Stromal cell of bone marrow (primary cell): ENCODE results near the gene UNKL.

Experiments used
- DNase-seq: peaks from one replicate; pipeline ENCODE4 v3.0.0-alpha.2; 2012; ENCODE audit warnings: low read depth

UNKL gene, protein sequence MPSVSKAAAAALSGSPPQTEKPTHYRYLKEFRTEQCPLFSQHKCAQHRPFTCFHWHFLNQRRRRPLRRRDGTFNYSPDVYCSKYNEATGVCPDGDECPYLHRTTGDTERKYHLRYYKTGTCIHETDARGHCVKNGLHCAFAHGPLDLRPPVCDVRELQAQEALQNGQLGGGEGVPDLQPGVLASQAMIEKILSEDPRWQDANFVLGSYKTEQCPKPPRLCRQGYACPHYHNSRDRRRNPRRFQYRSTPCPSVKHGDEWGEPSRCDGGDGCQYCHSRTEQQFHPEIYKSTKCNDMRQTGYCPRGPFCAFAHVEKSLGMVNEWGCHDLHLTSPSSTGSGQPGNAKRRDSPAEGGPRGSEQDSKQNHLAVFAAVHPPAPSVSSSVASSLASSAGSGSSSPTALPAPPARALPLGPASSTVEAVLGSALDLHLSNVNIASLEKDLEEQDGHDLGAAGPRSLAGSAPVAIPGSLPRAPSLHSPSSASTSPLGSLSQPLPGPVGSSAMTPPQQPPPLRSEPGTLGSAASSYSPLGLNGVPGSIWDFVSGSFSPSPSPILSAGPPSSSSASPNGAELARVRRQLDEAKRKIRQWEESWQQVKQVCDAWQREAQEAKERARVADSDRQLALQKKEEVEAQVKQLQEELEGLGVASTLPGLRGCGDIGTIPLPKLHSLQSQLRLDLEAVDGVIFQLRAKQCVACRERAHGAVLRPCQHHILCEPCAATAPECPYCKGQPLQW

GRCh38 chr16:1414532-1415260 lies at the start of gene UNKL:
Gene UNKL (minus strand): TSS chr16:1414704. CDS start chr16:1414691, 13 bp downstream.
- DNase-seq: peak; percentile 13

GRCh38 chr16:1461146-1461545 lies 46.6 kb upstream of the UNKL start:
- DNase-seq: no peak

DNA sequence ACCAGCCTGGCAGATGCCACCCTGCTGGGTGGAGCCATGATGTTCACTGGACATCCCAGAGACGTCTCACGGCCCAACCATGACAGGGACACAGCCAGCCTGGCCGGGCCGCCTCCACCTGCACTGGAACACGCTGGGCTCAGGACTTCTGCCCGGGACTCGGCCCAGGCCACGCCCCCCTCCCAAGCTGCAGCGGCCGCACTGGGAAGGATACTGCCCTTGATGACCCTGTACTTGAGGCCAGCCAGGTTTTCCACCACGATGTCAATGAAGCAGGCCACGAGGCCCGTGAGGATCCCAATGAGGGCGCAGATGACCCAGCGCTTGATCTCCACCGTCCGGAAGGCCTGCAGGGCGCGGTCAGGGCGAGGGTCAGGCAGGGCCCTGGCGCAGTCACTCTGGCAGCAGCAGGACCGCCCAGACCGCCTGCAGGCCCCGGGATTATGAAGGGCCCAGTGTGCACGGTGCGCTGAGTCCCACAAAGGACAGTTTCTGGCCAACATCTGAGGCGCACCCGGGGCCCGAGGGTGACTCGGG lies 46.2 kb upstream of the UNKL start:
- DNase-seq: no peak

- DNase-seq: no peak
These were observed 45.5 kb upstream of the UNKL start for GRCh38 chr16:1459967-1460366.

DNA sequence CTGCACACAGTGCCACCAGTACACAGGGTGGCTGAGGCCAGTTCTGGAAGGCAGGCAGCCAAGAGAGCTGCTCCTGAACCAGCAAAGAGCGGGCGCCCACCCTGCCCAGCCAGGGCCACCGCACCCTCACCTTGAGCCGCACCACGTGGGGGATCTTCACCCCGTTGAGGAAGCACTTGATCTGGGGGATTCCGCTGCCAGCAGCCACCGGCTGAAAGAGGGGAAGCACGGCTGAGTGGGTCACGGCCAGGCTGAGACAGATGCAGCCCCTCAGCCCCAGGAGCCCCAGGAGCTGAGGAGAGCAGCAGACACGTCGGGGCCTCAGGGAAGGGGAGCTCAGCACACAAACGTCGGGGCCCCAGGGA lies 44.5 kb upstream of the UNKL start:
- DNase-seq: no peak

- DNase-seq: no peak
These were observed 44.0 kb upstream of the UNKL start for GRCh38 chr16:1458336-1458976.

- DNase-seq: no peak
These were observed 43.2 kb upstream of the UNKL start for GRCh38 chr16:1457489-1458245.

DNA sequence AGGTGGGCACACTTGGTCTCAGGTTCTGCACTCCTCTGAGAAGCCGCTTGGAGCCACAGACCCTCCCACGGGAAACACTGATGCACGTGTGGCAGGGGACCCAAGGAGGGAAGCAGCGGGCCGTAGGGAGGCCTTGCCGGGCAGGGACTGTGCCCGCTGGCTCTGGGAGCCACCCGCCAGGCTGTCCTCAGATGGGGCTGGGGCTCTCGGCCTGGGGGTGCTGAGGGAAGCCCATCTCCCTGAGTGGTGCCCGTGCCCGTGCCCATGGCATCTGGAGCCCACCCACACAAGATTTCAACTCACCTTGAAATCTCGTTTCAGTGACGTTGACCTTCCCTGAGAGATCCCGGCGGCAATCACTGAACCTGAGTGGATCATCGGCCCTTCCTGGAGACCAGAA lies 42.4 kb upstream of the UNKL start:
- DNase-seq: no peak

GRCh38 chr16:1455190-1456171 lies 41.0 kb upstream of the UNKL start:
- DNase-seq: no peak

DNA sequence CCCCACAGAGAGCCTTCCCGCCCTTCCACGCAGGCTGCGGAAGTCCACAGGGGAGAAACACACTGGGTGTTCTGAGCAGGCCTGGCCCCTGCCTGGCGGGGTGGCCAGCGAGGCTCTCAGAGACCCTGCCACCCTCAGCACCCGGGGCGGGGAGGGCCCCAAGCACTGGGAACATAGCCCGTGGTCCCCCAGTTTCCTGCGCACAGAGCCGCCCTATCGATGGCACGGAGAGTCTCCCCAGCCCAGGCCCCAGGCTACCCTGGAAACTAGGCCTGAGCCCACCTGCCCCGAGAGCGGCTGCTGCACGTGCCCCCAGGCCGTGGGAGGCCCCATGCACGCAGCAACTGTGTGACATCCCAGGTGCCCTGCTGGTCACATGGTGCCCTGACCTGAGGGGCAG lies 40.1 kb upstream of the UNKL start:
- no peak for DNase-seq

DNA sequence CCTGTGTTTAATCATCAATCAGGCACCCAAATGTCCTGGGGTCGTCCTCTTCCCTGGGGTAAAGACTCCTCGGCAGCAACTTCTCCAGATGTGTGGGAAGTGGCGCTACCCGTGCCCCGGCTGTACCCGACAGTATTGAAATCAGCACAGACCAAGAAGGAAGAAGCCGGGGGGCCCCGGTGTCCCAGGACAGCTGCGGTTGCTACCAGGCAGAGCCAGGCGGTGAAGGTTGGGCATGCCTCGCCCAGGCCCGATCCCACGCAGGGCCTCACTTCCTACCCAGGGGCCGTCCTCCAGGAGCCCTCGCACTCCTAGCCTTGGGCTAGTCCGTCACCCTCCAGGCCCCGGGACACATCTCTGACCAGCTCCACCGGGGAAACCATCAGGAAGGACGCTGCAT lies 38.8 kb upstream of the UNKL start:
- DNase-seq: no peak

GRCh38 chr16:1452530-1452929 lies 38.0 kb upstream of the UNKL start:
- no peak for DNase-seq

- DNase-seq: no peak
These were observed 37.3 kb upstream of the UNKL start for GRCh38 chr16:1451702-1452392.

GRCh38 chr16:1450841-1451240 lies 36.3 kb upstream of the UNKL start:
- no peak for DNase-seq

DNA sequence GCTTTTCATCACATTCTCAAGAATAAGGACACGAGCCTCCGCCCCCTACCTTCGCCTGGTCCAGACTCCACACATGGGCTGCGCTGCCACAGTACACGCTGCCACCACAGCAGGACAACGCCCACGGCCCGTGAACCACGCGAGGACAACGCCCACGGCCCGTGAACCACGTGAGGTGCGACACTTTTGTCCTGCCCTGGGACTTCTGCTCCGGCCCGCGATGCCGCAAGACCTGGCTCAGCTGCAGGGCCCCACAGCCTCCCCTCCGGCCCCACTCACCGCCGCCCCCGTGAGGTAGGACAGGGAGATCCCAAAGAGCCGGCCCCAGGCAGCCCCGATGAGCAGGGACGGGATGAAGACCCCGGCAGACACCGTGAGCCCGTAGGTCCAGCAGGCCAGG lies 35.7 kb upstream of the UNKL start:
- no peak for DNase-seq

DNA sequence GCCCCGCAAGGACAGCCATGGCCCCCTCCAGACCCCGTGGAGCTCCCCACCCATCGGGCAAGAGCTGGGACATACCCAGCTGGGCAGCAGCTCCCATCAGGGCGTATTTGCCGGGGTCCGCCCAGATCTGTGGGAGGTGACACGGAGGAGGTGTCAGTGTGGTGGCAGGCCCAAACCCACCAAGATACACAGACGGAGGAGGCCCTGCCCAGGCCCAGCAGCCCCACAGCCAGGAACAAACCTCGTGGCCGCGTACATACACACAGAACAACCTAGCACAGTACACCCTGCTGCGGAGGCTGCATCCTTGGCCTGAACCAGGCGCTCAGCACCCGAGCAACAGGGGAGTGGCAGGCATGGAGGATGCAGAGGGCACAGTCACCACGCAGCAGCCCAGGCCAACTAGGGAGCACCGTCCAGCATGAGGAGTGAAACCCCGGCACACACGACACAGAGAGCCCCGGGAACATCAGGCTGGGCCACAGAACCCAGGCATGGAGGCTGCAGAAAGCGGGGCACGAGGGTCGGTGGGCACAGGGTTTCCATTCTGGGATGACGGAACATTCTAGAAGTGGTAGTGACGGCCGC lies 34.8 kb upstream of the UNKL start:
- DNase-seq: no peak

GRCh38 chr16:1448536-1449116 lies 34.1 kb upstream of the UNKL start:
- no peak for DNase-seq

DNA sequence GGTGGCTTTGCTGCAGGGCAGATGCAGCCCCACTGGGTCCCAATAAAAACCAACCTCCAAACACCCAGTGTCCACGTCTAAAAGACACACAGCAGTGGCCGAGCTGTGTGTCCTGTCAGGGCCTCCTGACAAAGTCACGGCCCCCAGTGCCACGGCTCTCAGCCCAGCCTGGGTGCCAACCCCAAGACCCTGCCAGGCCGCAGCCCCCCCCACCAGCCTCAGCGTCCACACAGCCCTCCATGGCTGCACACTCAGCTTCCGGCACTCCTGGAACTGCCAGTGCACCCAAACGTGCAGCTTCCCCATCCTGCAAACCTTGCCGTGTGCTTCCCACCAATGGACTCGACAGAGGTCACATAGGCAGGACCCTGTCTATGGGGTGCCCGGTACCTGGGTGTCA lies 33.5 kb upstream of the UNKL start:
- DNase-seq: no peak
